ENCODE data around the gene HPS1.

GRCh38 chr10:98427011-98427515, 19.7 kb downstream of the HPS1 start:
- no peak for TF ChIP-seq CTCF (conservative IDR thresholded peaks at IDR 0.05; ENCODE audit: low read length)
- no peak for TF ChIP-seq EZH2phosphoT487 (IDR thresholded peaks at IDR 0.05; ENCODE audit: borderline replicate concordance, low read depth, low read length)

Measured in OCI-LY7 (cell line).